GM10266 (cell line): ENCODE measurements around the gene RIPOR2.

Source experiments
- DNase-seq: peaks from one replicate; pipeline ENCODE4 v3.0.0; 2012; ENCODE audit errors: extremely low spot score
- TF ChIP-seq, protein P1 (sequence below): IDR thresholded peaks from 2 replicates; pipeline ENCODE4 v1.5.1; 2012; ENCODE audit warnings: mild to moderate bottlenecking, low read depth; ENCODE audit not compliant: control insufficient read depth, insufficient read depth; ENCODE audit errors: missing control alignments

The RIPOR2 gene

GRCh38 chr6:24902782-24903181, 33.0 kb downstream of the RIPOR2 start:
- no peak for DNase-seq
- TF ChIP-seq, protein P1, sequence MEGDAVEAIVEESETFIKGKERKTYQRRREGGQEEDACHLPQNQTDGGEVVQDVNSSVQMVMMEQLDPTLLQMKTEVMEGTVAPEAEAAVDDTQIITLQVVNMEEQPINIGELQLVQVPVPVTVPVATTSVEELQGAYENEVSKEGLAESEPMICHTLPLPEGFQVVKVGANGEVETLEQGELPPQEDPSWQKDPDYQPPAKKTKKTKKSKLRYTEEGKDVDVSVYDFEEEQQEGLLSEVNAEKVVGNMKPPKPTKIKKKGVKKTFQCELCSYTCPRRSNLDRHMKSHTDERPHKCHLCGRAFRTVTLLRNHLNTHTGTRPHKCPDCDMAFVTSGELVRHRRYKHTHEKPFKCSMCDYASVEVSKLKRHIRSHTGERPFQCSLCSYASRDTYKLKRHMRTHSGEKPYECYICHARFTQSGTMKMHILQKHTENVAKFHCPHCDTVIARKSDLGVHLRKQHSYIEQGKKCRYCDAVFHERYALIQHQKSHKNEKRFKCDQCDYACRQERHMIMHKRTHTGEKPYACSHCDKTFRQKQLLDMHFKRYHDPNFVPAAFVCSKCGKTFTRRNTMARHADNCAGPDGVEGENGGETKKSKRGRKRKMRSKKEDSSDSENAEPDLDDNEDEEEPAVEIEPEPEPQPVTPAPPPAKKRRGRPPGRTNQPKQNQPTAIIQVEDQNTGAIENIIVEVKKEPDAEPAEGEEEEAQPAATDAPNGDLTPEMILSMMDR, result no peak

GRCh38 chr6:24901698-24902328, 33.9 kb downstream of the RIPOR2 start:
- TF ChIP-seq, protein P1, result no peak
- no peak for DNase-seq

- DNase-seq, result no peak
- TF ChIP-seq, protein P1, result no peak
Observed at GRCh38 chr6:24900917-24901697, 34.7 kb downstream of the RIPOR2 start.

DNA sequence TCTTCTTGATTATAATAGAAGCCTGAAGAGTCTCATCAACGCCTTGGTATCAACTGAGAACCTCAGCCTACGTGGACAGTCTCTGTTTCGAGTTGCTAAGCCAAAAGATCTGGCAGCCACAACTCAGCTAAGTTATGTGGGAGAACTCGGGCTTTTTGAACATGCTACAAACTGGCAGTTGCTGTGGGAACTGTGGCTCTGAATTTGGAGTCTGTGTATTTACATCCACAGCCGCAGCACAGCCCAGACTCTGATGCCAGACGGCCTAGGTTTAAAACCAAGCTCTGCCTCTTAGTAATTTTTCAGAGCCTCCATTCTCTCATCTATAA, 35.8 kb downstream of the RIPOR2 start:
- TF ChIP-seq, protein P1, result no peak

GRCh38 chr6:24899136-24899996, 36.4 kb downstream of the RIPOR2 start:
- no peak for DNase-seq
- TF ChIP-seq, protein P1, result no peak

More for the DNA sequence above, 35.8 kb downstream of the RIPOR2 start:
- DNase-seq, result no peak

GRCh38 chr6:24898676-24899075, 37.1 kb downstream of the RIPOR2 start:
- TF ChIP-seq, protein P1, result no peak
- no peak for DNase-seq

DNA sequence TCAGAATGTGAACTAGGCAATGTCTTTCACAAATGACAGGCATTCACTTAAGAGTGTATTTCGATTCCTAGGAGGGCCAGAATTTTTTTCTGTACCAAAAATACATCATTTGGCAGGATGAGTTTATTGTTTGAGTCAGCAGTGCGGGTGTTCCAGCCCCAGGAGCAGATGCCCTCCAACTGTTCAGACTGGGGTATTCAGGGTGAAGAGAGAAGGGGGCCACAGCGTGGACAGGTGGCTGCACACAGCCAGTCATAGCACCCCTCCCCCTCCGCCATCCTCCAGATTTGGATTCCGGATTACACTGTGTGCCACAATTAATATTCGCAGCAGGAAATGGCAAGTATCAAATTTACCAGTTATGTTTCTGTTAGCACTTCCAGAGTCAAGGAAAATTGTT, 38.6 kb downstream of the RIPOR2 start:
- no peak for DNase-seq
- TF ChIP-seq, protein P1, result no peak
